Panc1 (cell line): ENCODE data around the gene ADSS2. TPM values are rescaled to one million over a fixed set of nuclear protein-coding genes. Genes with fewer than 3 reads are reported as not detected.
A peak's percentile ranks its signal among the peaks of the same experiment; 100 is the strongest.
"Not testable (repeated sequence)": the region's sequence is repeated elsewhere in the genome, so short reads cannot be mapped to it uniquely, and the experiment has no call there.

Experiments
- ATAC-seq: fragments of 200-7000 bp; cut with Tn5 transposase; 2 replicates; pipeline ENCODE4 v1.9.1; 2020; ENCODE audit warnings: mild to moderate bottlenecking, moderate library complexity
- Bru-seq: library from RNA; stranded (reverse); fragments of 400-500 nt; gene quantifications from one replicate; lab custom pipeline; 2021; lab: Mats Ljungman, UMichigan
- BruChase-seq, 2 experiments: library from RNA; stranded (reverse); fragments of 400-500 nt; gene quantifications; one replicate each; lab custom pipeline; 2021; lab: Mats Ljungman, UMichigan
- BruUV-seq: library from RNA; stranded (reverse); fragments of 400-500 nt; replicated peaks from 2 replicates; lab custom pipeline; 2021; lab: Mats Ljungman, UMichigan
- CTCF ChIA-PET: fragments of 300-600 bp; sonication (Branson Sonifier 250); formaldehyde crosslinking; loops from one replicate; lab custom pipeline; 2022; ENCODE audit warnings: antibody characterized with exemption; lab: Charles Lee
- POLR2A ChIA-PET: fragments of 300-600 bp; sonication (Branson Sonifier 250); formaldehyde crosslinking; loops from one replicate; lab custom pipeline; 2022; ENCODE audit warnings: antibody characterized with exemption; lab: Charles Lee
- DNase-seq: peaks from one replicate; pipeline ENCODE4 v3.0.0-alpha.2; 2010; ENCODE audit warnings: low read depth, low spot score
- H3K27ac ChIP-seq: 2 replicates; pipeline ENCODE4 v1.5.1; 2011; ENCODE audit warnings: mild to moderate bottlenecking, low read length, inconsistent platforms
- H3K27me3 ChIP-seq: fragments of 200-500 bp; sonication (Bioruptor generic); 2 replicates; pipeline ENCODE4 v1.6.0; 2014; ENCODE audit warnings: low read length, inconsistent platforms; ENCODE audit not compliant: control insufficient read depth, insufficient read depth
- H3K36me3 ChIP-seq: fragments of 200-500 bp; sonication (Bioruptor generic); 2 replicates; pipeline ENCODE4 v1.5.1; 2014; ENCODE audit warnings: inconsistent platforms, mild to moderate bottlenecking, low read length, moderate library complexity; ENCODE audit not compliant: control insufficient read depth, insufficient read depth
- H3K4me1 ChIP-seq: 2 replicates; pipeline ENCODE4 v1.5.1; 2011; ENCODE audit warnings: inconsistent platforms, mild to moderate bottlenecking, low read length, moderate library complexity; ENCODE audit not compliant: control insufficient read depth, insufficient read depth
- H3K4me3 ChIP-seq, 2 experiments: 2 replicates each; pipeline ENCODE4 v1.5.1; 2011 to 2012; ENCODE audit warnings: low read depth in 2 of 2, low read length in 2 of 2, mild to moderate bottlenecking in 2 of 2, inconsistent platforms in 1 of 2, moderate library complexity in 1 of 2
- H3K9me3 ChIP-seq: fragments of 200-500 bp; sonication (Bioruptor generic); 2 replicates; pipeline ENCODE4 v1.5.1; 2014; ENCODE audit warnings: low read depth, mild to moderate bottlenecking, inconsistent platforms, low read length, moderate library complexity; ENCODE audit not compliant: control insufficient read depth, insufficient read depth
- POLR2AphosphoS5 ChIP-seq: IDR thresholded peaks from 2 replicates; pipeline ENCODE4 v1.6.1; 2012; ENCODE audit warnings: mild to moderate bottlenecking, low read depth, low read length, moderate library complexity
- SIN3A ChIP-seq: IDR thresholded peaks from 2 replicates; pipeline ENCODE4 v1.6.1; 2012; ENCODE audit warnings: low read depth, mild to moderate bottlenecking, low read length, moderate library complexity, borderline replicate concordance; ENCODE audit not compliant: insufficient read depth
- TCF7L2 ChIP-seq: IDR thresholded peaks from 2 replicates; pipeline ENCODE4 v1.6.1; 2011; ENCODE audit warnings: mild to moderate bottlenecking, low read depth, low read length, inconsistent platforms
- in situ Hi-C: cut with HindIII; loops from 2 replicates; pipeline ENCODE4 v1.10.0; 2016; ENCODE audit warnings: low sequenced_read_pairs, low pct_unique_long_range_greater_than_20kb
- intact Hi-C: fragments of 100-400 bp; cut with micrococcal nuclease; formaldehyde crosslinking; loops from one replicate; pipeline ENCODE4 v1.10.0; 2022; ENCODE audit not compliant: unreplicated experiment
- long read RNA-seq: library from polyadenylated mRNA; unstranded; transcript quantifications from one replicate; pipeline ENCODE4 v2.0.0, GENCODE V29; 2021; ENCODE audit not compliant: unreplicated experiment
- polyA plus RNA-seq: library from polyadenylated mRNA; unstranded; fragments of >200 nt; gene quantifications from one replicate; pipeline ENCODE4 v1.2.1, GENCODE V29; 2012; ENCODE audit warnings: missing spikeins; ENCODE audit not compliant: insufficient read length
- total RNA-seq: library from RNA; stranded (reverse); gene quantifications from one replicate; pipeline ENCODE4 v1.2.1, GENCODE V29; 2021; ENCODE audit not compliant: unreplicated experiment
- TF ChIP-seq, protein P1 (sequence below): fragments of 450-650 bp; IDR thresholded peaks from 2 replicates; pipeline ENCODE4 v1.5.1; 2017; ENCODE audit warnings: mild to moderate bottlenecking
- TF ChIP-seq, protein P2 (sequence below), 2 experiments: IDR thresholded peaks; 2 replicates each; pipeline ENCODE4 v1.6.1; 2011 to 2012; ENCODE audit warnings: low read depth in 2 of 2, control low read depth in 1 of 2, low read length in 1 of 2, mild to moderate bottlenecking in 1 of 2, moderate library complexity in 1 of 2; ENCODE audit not compliant: insufficient read depth in 1 of 2

Gene ADSS2
- total RNA-seq (42.2 TPM), Bru-seq, nascent RNA (percentile 87 among the genes with signal in this experiment), BruChase-seq, experiment 1, labeled RNA remaining after a 2-hour chase (percentile 83 among the genes with signal in this experiment), BruChase-seq, experiment 2, labeled RNA remaining after a 6-hour chase (percentile 87 among the genes with signal in this experiment)
- polyA plus RNA-seq, result 25.3 TPM
- long read RNA-seq, transcript ADSS-201 (13 exons, 2,780 nt), result major isoform, 98 of 110 reads
- long read RNA-seq, partial matches to known transcripts, result 5 of 110 reads
- long read RNA-seq, other reads (novel, unspliced or antisense), result 7 of 110 reads

DNA sequence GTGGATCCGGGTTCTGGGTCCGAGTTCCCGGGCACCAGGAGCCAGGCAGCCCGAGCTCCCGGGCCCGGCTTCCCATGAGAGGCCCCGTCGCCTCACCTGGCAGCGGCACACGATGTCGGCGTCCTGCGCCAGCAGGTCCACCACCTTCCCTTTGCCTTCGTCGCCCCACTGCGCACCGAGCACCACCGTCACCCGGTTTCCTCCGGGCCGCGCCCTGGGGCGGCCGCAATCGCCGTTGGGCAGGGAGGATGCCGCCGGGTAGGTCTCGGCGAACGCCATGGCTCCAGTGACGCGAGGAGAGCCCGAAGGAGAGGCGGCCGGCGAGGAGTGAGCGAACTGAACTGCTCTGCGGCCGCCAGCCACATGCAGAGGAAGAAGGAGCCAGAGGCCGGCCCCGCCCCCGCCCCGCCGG, at the start of gene ADSS2:
Gene ADSS2 (minus strand): TSS at position 371 of the 412 bp plus-strand sequence. CDS start 92 bp downstream, at position 279.
- POLR2A ChIA-PET, result no interaction called here
- intact Hi-C loops, result no loop called here
- CTCF ChIA-PET, result no interaction called here
- ATAC-seq (peak; percentile 57), DNase-seq (no peak)
- TF ChIP-seq, protein P1, sequence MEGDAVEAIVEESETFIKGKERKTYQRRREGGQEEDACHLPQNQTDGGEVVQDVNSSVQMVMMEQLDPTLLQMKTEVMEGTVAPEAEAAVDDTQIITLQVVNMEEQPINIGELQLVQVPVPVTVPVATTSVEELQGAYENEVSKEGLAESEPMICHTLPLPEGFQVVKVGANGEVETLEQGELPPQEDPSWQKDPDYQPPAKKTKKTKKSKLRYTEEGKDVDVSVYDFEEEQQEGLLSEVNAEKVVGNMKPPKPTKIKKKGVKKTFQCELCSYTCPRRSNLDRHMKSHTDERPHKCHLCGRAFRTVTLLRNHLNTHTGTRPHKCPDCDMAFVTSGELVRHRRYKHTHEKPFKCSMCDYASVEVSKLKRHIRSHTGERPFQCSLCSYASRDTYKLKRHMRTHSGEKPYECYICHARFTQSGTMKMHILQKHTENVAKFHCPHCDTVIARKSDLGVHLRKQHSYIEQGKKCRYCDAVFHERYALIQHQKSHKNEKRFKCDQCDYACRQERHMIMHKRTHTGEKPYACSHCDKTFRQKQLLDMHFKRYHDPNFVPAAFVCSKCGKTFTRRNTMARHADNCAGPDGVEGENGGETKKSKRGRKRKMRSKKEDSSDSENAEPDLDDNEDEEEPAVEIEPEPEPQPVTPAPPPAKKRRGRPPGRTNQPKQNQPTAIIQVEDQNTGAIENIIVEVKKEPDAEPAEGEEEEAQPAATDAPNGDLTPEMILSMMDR, result no peak
- TF ChIP-seq, protein P2, sequence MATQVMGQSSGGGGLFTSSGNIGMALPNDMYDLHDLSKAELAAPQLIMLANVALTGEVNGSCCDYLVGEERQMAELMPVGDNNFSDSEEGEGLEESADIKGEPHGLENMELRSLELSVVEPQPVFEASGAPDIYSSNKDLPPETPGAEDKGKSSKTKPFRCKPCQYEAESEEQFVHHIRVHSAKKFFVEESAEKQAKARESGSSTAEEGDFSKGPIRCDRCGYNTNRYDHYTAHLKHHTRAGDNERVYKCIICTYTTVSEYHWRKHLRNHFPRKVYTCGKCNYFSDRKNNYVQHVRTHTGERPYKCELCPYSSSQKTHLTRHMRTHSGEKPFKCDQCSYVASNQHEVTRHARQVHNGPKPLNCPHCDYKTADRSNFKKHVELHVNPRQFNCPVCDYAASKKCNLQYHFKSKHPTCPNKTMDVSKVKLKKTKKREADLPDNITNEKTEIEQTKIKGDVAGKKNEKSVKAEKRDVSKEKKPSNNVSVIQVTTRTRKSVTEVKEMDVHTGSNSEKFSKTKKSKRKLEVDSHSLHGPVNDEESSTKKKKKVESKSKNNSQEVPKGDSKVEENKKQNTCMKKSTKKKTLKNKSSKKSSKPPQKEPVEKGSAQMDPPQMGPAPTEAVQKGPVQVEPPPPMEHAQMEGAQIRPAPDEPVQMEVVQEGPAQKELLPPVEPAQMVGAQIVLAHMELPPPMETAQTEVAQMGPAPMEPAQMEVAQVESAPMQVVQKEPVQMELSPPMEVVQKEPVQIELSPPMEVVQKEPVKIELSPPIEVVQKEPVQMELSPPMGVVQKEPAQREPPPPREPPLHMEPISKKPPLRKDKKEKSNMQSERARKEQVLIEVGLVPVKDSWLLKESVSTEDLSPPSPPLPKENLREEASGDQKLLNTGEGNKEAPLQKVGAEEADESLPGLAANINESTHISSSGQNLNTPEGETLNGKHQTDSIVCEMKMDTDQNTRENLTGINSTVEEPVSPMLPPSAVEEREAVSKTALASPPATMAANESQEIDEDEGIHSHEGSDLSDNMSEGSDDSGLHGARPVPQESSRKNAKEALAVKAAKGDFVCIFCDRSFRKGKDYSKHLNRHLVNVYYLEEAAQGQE (IDR thresholded peaks at IDR 0.05; ENCODE audit: insufficient read depth in 1 of 2, low read depth in 2 of 2, low read length in 1 of 2), result no peak
- TF ChIP-seq SIN3A (no peak), POLR2AphosphoS5 (no peak; the same call in 1 of the 2 replicates), TCF7L2 (no peak)
- peak within 1 kb of the TSS; percentile 87 to 99 for H3K4me3 ChIP-seq
- H3K27ac ChIP-seq, result peak within 1 kb of the TSS; percentile 94
- in situ Hi-C loops, result no loop called here
- no peaks in the 10 kb centered on the region for H3K27me3 ChIP-seq
- peaks cover 4% of the 10 kb centered on the region; the same call in 1 of the 2 replicates for H3K9me3 ChIP-seq
- no peaks in the 10 kb centered on the region; the same call in none of the 2 replicates for H3K36me3 ChIP-seq
- no TSS peak for BruUV-seq
- H3K4me1 ChIP-seq, result peaks cover 16% of the 10 kb centered on the region

DNA sequence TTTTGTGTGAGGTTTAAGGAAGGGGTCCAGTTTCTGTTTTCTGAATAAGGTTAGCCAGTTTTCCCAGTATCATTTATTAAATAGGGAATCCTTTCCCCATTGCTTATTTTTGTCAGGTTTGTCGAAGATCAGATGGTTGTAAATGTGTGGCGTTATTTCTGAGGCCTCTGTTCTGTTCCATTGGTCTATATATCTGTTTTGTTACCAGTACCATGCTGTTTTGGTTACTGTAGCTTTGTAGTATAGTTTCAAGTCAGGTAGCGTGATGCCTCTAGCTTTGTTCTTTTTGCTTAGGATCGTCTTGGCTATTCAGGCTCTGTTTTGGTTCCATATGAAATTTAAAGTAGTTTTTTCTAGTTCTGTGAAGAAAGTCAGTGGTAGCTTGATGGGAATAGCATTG, 48.8 kb upstream of the ADSS2 start:
- POLR2A ChIA-PET, H3K4me3 ChIP-seq, H3K27me3 ChIP-seq, H3K27ac ChIP-seq, DNase-seq, BruUV-seq, CTCF ChIA-PET, H3K9me3 ChIP-seq, H3K36me3 ChIP-seq, H3K4me1 ChIP-seq, ATAC-seq, intact Hi-C loops, in situ Hi-C loops: not testable (repeated sequence)

DNA sequence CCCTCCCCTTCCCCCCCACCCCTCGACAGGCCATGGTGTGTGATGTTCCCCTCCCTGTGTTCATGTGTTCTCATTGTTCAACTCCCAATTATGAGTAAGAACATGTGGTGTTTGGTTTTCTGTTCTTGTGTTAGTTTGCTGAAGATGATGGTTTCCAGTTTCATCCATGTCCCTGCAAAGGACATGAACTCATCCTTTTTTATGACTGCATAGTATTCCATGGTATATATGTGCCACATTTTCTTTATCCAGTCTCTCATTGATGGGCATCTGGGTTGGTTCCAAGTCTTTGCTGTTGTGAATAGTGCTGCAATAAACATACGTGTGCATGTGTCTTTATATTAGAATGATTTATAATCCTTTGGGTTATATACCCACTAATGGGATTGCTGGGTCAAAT, 47.8 kb upstream of the ADSS2 start:
- intact Hi-C loops, DNase-seq, in situ Hi-C loops, BruUV-seq, H3K4me3 ChIP-seq, H3K27ac ChIP-seq, H3K36me3 ChIP-seq, ATAC-seq, H3K4me1 ChIP-seq, H3K9me3 ChIP-seq, CTCF ChIA-PET, POLR2A ChIA-PET, H3K27me3 ChIP-seq: not testable (repeated sequence)
